Ammon's horn (tissue), 1 donor: ENCODE results near the gene CFL2.
A peak's percentile ranks its signal among the peaks of the same experiment; 100 is the strongest.
"Not testable (repeated sequence)": the region's sequence is repeated elsewhere in the genome, so short reads cannot be mapped to it uniquely, and the experiment has no call there.

Source experiments
- DNase-seq: peaks from one replicate; pipeline ENCODE4 v3.0.0-alpha.2; 2016; ENCODE audit warnings: low spot score

Gene CFL2

DNA sequence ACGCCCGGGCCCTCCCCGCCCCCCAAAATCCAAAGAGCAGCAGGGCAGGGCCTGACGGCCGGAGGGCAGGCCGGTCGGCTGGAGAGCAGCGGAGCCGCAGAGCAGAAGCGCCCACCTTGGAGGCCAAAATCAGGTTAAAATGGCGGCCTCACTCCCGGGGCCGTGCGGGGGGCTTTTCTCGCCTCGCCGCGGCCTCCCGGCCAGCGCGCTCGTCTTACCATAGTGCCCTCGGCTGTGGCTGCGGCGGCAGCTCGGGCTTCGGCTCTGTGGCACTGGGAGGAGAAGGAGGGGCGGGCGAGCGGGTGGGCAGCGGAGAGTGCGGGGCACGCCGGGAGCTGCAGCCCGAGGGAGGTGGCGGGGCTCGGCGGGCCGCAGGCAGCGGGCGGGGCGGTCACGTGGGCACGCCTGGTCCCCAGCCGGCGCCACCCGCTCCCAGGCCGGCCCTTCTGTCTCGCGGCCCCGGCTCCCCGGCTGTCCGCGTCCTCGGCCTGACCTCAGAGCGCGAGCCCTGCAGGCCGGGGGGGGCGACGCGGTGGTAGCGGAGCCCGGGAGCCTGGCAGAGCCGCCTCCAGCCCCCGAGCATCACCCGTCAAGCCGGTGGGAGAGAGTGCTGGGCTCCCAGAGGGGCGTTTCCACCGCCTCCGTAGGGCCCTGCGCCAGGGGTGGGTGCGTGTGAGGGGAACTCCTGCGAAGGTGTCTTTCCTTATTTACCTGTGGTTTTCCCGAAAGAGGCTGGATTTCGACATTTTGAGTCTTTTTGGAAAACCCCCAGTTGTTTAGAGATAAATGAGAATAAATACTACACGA, at the start of gene CFL2:
CFL2 (minus strand) TSS at position 274 of the 807 bp plus-strand sequence; CDS start at position 221, 53 bp downstream.
- DNase-seq: peak; percentile 96

DNA sequence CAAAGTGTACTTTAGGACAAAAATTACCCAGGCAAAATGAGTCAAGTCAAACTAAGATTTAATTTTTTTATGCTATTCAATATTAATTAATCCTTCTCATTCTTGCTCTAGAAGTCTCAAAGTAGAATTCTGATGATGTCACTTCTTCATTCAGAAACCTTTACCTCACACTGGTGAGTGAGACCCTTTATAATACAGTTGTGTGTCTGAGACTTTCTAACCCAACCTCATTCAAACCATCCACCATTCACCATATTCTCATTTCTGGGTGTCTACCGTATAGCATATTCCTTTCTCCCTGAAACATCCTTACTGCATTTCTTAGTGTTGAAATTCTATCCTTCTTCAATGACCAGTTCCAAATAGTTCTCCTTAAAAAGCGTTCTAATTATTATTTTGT, 40.8 kb upstream of the CFL2 start:
- no peak for DNase-seq

DNA sequence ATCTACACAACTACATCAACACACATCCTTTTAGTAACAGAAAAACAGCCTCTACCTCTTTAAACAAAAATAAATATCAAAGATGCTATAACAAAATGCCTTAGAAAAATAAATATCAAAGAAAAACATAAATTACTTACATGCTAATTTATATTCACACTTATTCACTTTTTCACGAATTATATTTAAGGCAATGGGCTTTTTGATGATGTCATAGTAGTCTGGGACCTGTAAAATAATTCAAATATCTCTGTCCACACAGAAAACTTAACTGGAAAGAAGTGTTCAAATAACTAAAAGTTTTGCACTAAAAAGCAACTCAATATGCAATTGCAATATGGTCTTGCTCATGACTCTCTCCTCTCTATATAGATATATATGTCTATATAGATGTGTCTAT, 40.3 kb upstream of the CFL2 start:
- no peak for DNase-seq

DNA sequence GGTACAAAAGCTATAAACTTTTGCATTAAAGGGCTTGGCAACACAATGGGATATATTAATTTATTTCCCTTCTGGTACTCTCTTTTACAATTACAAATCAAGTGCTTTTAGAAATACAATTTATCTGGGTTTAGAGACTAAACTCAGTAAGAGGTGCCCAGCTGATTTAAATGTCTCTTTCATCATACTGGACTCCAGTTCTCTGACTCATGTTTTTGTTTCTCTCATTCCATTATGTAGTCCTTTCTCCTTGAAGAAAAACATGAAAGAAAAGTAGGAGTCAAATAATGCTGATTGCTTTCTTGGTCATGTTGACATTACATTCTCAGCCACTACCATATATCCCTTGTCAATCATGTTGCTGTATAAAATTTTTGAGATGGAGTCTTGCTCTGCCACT, 36.3 kb upstream of the CFL2 start:
- no peak for DNase-seq

DNA sequence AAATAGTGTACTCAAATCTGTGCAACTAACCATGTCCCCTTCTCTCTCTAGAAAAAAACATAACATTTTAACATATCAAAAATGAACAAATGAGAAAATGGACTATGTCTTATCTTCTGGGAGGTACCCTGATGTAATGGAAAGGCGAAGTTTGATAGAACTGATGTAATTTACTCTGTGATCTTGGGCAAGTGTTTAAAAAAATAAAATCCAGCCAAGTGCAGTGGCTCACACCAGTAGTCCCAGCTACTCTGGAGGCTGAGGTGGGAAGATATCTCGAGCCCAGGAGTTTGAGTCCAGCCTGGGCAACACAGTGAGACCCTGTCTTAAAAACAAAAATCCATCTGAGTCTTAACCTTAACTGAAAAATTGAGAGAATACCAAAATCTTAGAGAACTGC, 35.8 kb upstream of the CFL2 start:
- DNase-seq: no peak

DNA sequence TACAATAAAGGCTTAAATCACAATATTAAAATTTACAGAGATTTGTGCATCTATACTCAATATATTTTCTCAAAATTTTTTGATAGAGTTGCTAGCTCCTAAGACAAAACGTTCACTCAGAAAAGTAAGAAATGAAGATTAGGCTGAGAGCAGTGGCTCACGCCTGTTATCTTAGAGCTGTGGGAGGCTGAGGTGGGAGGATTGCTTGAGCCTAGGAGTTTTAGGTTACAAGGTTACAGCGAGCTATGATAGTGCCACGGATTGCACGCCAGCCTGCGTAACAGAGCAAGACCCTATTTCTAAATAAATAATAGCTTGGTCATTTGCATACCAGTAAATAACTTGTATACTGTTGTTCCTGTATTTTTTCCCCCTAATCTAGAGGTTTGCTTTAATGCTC, 35.0 kb upstream of the CFL2 start:
- DNase-seq: no peak

DNA sequence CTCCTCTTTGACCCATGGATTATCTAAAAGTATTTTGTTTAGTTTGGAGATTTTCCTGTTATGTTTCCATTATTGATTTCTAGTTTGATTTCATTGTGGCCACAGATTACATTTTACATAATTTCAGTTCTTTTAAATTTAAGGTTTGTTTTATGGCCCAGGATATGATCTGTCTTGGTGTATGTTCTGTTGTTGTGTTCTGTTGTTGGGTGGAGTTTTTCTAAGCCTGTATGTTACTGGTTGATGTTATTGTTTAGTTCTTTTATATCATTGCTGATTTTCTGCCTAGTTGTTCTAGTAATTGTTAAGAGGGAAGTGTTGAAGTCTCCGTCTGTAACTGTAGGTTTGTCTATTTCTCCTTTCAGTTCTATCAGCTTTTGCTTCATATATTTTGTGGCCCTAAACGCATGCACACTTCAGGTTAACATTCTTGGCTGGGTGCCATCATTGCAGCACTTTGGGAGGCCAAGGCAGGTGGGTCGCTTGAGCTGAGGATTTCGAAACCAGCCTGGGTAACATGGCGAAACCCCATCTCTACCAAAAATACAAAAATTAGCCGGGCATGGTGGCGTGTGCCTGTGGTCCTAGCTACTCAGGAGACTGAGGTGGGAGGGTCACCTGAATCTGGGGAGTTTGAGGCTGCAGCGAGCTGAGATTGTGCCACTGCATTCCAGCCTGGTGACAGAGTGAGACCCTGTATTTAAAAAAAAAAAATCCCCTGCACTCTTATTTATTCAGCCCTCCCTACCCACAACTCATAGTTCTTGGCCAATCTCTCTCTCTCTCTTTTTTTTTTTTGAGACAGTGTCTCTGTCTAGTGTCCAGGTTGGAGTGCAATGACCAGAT, 28.1 kb upstream of the CFL2 start:
- no peak for DNase-seq

DNA sequence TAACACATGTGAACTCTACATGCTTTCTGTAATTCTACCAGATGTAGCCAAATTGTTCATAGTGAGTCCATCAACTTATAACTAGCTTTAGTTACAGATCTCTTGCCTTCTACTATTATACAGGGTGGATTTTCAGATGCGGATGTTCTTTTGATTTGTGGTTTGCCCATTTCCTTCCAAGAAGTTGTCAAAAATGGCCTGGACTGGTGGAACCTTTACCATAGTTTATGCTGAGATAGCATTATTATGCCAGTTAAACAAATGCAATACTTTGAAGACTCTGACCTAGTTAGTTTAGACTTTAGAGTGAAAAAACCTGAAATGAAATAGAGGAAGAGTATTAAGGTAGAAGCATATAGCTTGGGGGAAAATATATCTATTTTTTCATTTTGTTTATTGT, 27.4 kb upstream of the CFL2 start:
- no peak for DNase-seq

DNA sequence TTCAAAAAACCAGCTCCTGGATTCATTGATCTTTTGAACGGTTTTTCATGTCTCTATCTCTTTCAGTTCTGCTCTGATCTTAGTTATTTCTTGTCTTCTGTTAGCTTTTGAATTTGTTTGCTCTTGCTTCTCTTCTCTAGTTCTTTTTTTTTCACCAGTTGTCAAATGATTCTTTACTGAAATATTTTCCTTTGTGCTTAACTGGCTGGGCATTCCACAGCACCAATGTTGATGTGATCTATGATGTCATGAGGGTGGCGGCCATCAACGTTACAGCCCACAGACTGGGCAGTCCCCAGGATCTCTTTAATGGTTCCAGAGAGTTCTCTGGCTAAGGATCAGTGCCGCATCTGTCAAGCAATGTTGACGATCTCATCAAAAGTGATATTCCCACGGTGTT, 25.7 kb upstream of the CFL2 start:
- DNase-seq: not testable (repeated sequence)

DNA sequence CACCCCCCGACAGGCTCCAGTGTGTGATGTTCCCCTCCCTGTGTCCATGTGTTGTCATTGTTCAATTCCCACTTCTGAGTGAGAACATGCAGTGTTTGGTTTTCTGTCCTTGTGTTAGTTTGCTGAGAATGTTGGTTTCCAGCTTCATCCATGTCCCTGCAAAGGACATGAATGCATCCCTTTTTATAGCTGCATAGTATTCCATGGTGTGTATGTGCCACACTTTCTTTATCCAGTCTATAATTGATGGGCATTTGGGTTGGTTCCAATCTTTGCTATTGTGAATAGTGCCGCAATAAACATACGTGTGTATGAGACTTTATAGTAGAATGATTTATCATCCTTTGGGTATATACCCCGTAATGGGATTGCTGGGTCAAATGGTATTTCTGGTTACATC, 22.7 kb upstream of the CFL2 start:
- not testable (repeated sequence) for DNase-seq

DNA sequence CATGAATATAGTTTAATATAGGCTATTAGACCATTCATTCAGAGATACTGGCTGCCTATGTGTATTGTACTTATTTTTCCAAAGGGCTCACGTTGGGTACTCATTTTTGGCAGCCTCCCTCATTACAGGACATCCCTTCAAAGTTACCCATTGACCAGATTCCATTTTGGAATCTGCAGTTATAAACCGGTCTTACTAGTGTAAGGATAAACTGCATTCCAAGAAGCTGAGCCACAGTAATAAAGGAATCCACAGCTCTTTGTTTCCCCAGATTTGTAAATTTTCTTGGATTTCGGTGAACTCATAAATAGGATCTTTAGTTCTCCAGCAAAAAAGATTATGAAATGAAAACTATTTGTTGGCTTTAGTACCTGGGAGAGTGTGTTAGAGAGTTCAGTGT, 18.9 kb upstream of the CFL2 start:
- no peak for DNase-seq

DNA sequence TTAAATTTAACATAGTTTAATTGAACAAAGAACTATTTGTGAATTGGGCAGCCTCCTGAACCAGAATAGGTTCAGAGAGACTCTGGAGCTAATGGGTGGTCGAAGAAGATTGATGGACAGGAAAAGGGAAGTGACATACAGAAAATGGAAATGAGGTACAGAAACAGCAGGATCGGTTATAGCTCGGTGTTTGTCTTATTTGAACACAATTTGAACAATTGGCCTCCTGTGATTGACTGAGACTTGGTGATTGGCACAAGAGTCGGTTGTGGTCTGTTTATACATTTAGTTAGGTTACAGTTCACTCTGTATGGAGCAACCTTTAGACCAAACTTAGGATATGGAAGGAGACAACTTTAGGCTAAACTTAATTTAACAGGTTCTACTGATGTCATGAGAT, 18.4 kb upstream of the CFL2 start:
- no peak for DNase-seq

DNA sequence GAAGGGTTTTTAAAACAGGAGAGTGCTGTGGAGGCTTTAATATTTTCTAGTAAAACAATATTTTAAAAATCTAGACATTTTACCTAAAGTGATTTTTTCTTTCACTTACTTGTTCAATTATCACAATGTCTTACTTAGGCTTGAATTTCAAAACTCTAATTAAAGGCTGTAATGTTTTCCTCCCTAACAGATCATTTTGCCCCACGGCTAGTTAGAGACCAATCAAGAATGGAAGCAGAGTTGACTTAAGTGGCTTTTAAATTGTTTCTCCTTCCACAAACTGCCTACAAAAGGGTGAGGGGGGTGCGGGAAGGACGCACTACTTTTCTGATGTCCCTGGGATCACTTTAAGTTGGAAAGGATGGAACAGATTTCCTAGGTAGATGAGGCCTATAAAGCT, 9.5 kb upstream of the CFL2 start:
- no peak for DNase-seq

DNA sequence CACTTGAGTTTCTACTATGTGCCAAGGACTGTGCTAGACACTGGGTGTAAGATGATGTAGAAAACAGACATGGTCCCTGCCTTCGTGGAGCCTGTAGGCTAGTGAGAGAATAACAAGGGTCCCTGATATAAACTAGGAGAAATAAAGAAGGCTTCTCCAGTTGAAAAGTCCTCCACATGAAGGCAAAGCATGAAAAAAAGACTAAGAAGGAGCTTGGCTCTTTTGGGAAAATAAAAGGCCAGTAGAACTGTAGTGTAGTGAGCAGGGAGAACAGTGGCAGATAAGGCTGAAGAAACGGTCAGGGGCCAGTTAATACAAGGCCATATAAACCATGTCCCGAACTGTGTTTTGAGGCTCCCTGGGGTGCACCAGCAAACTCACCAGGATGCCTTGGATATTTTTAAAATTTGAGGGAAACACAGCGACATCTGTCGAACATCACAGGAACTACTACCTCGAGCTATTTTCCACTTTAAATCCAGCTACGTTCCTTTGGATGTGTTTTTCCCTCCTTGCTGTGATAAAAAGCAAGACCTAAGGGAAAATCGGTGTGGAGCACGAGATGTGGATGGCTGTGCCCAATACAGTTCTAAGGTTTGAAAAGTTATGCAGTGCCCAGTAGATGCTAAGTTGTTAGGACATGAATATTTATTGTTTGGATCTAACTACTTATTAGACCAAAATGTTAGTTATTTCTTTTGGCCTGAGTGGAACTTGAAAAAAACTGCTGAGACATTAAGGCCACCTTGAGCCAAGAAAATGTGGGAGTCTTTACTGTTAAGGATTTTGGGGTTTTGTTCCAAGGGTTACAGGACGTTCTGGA, 8.5 kb upstream of the CFL2 start:
- peak; percentile 76 for DNase-seq

DNA sequence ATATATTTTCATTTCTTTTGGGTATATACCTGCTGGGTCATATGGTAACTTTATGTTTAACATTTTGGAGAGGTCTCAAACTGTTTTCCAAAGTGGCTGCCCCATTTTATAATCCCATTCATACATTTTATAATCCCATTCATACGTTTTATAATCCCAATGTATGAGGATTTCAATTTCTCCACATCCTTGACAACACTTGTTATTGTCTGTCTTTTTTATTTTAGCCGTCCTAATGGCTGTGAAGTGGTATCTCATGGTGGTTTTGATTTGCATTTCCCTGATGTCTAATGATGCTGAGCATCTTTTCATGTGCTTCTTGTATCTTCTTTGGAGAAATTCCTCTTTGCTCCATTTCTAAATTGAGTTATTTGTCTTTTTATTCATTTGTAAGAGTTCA, 6.7 kb upstream of the CFL2 start:
- no peak for DNase-seq

DNA sequence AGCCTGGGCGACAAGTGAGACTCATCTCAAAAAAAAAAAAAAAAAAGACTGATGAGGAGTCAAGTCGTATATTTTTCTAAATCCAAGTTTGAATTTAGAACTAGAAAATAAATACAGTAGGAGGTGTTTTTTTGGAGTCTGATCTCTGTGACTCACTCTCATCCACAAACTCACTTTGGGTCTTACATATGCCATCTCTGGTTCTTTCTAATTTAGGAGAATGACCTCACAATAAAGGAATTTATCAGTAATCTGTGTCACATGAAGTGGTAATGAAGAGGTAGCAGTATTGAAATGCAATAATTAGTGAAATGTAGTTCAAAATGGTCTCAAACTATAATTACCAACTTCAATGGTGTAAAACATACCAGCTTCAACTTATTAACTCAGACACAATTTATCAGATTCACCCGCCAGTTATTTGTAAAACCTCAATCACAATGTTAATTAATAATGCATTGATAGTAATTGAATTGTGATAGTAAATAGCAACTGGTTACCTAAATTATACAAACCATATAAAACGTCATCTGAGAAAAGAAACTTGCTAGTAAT, 4.4 kb upstream of the CFL2 start:
- DNase-seq: no peak

DNA sequence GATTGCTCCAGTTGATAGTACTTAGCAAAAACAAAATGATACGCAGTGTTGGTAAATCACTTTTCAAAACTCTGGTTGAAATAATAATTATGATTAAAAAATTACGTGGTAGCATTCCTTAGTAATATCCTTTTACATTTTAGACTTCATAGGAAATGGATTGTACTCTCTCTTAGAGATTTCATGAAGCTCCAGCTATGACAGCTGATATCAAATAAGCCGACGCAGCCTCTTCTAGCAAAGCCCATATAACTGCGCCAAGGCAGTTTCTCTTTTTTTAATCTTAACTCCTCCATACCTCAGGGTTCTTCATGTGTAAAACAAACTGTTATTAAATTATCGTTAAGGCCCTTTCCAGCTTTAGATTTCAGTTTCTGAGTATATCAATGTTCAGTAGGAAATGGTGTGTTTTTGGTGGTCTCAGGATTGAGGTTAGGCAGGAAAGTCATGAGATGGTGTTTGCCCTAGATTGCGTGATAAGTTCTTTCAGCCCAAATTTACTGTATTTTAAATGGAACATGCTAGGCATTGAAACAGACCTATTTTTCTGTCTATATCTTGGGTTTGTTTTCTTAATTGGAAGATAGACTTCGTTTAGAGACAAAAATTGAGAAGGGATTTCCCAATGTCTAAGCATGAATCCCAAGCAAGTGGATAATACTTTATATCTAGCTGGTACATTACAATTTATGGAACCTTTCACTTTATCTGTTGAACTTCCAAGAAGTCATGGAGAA, 902 bp upstream of the CFL2 start:
- DNase-seq: no peak

DNA sequence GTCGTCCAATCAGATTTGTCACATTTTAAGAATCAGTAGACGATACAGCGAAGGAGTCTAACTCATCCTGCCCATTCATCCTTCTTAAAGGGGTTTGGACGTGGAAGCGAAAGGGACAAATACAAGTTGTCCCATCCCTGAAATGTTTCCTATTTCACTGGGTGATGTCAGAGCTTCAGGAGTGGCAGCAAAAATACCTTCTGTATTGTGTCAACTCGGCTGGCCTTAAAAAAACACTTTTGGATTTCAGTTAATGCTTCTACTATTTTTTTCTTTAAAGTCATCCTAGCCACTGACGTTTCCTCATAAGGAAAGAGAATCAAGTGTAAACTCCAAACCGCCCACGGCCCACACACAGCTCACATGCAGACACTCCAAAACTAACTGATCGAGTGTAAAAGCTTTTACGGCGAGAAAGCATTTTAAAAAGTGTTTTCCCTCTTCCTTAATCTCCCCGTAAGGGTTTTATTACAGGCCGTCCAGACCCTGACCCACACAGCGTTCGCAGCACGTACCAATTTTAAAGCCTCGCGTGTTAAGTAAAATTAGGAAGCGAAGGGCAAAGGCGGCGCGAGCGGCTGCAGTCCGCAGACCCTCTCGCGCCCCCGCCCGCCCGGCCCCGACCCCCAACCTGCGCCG, 593 bp downstream of the CFL2 start:
- DNase-seq: peak; percentile 54

DNA sequence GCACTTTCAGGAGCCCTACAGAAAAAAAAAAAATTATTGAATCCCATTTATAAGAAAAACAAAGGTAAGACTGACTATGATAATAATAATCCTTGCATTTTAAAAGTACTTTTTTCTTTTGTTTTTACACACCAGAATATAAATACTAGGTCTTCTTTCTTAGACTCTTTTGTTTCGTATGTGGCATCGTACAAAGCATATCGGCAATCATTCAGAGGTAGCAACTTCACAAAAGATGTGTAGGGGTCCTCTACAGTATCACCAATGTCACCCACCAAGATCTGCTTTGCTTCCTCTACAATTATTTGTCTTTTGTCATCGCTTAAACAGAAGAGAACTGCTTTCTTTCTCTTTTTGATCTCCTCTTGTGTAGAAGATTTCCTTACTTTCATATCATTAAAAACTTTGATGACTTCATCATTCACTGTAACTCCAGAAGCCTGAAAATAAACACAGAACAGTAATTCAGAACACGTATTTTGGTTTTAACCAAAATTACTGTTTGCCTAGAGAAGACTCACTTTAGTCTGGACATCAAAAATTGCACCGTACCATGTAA, 1.2 kb downstream of the CFL2 start:
- DNase-seq: no peak
